Esophagus muscularis mucosa (tissue), 4 donors: Measurements from ENCODE around the gene CCDC74A. TPM values are rescaled to one million over a fixed set of nuclear protein-coding genes. Genes with fewer than 3 reads are reported as not detected.
"Not testable (repeated sequence)": the region's sequence is repeated elsewhere in the genome, so short reads cannot be mapped to it uniquely, and the experiment has no call there.

ENCODE experiments used
- DNase-seq: peaks from one replicate; pipeline ENCODE4 v3.0.0-alpha.2; 2017; ENCODE audit errors: extremely low spot score
- H3K27ac ChIP-seq, 4 donors: fragments of 200-600 bp; sonication (generic); replicated peaks in 1 of 4; 1 replicate in 3 of 4; 2 replicates in 1 of 4; pipeline ENCODE4 v1.5.1; 2016 to 2019; ENCODE audit warnings: mild to moderate bottlenecking in 1 of 4
- H3K27me3 ChIP-seq, 4 donors: fragments of 200-600 bp; sonication (generic); one replicate each; pipeline versions ENCODE4 v1.5.1 to v1.6.0; 2016 to 2019
- H3K36me3 ChIP-seq, 4 donors: fragments of 200-600 bp; sonication (generic); one replicate each; pipeline ENCODE4 v1.5.1; 2016 to 2019
- H3K4me1 ChIP-seq, 4 donors: fragments of 200-600 bp; sonication (generic); one replicate each; pipeline ENCODE4 v1.5.1; 2016 to 2019
- H3K4me3 ChIP-seq, 4 donors: fragments of 200-600 bp; sonication (generic); 1 replicate in 2 of 4; 2 replicates in 2 of 4; pipeline ENCODE4 v1.5.1; 2016 to 2019; ENCODE audit warnings: mild to moderate bottlenecking in 4 of 4, moderate library complexity in 1 of 4
- H3K9me3 ChIP-seq, 4 donors: fragments of 200-600 bp; sonication (generic); 1 replicate in 3 of 4; 2 replicates in 1 of 4; pipeline ENCODE4 v1.5.1; 2016 to 2019
- CTCF ChIP-seq, 3 experiments: fragments of 200-600 bp in 2 of 3; fragments of 450-650 bp in 1 of 3; sonication (generic) in 2 of 3; IDR thresholded peaks; one replicate each; pipeline ENCODE4 v1.5.1; 2017 to 2019; ENCODE audit warnings: antibody characterized with exemption in 3 of 3, mild to moderate bottlenecking in 2 of 3, moderate library complexity in 1 of 3
- EP300 ChIP-seq: sonication (generic); formaldehyde crosslinking; IDR thresholded peaks from one replicate; pipeline ENCODE4 v1.6.1; 2017; ENCODE audit warnings: antibody characterized with exemption
- POLR2A ChIP-seq: fragments of 450-650 bp; IDR thresholded peaks from one replicate; pipeline ENCODE4 v1.6.1; 2017; ENCODE audit warnings: antibody characterized with exemption, moderate library complexity, mild to moderate bottlenecking, low read depth
- POLR2AphosphoS5 ChIP-seq, 2 donors: sonication (generic); formaldehyde crosslinking; IDR thresholded peaks; one replicate each; pipeline ENCODE4 v1.6.1; 2017; ENCODE audit warnings: antibody characterized with exemption in 2 of 2
- WGBS: methylation state at CpG from one replicate; pipeline ENCODE4 v1.1.5; 2018; 5-methylcytosine and 5-hydroxymethylcytosine counted together
- intact Hi-C: fragments of 100-400 bp; cut with DNase I; formaldehyde crosslinking; loops from one replicate; pipeline ENCODE4 v1.15.1; 2023
- total RNA-seq, 4 donors: library from RNA; depleted of rRNA; stranded (reverse); fragments of >200 nt; gene quantifications; one replicate each; pipeline versions ENCODE4 v1.1.0 to v1.2.1, GENCODE V29; 2016

Gene CCDC74A
- total RNA-seq, 4 donors from 2014 or later: 4.2 to 8.5 (median 7.2) TPM

- intact Hi-C loops: no loop called here
- Histone ChIP-seq H3K36me3 (no peaks in the 10 kb centered on the region), H3K4me3 (no peak overlapping the region), H3K27ac (no peak overlapping the region), H3K4me1 (no peaks in the 10 kb centered on the region), H3K27me3 (peaks cover 0 to 5% (median 0%) of the 10 kb centered on the region in 4 donors), H3K9me3 (no peaks in the 10 kb centered on the region)
- TF ChIP-seq CTCF (IDR thresholded peaks at IDR 0.05): no peak
- no peak for TF ChIP-seq POLR2A
- no peak for TF ChIP-seq EP300
- TF ChIP-seq POLR2AphosphoS5 (IDR thresholded peaks at IDR 0.05): no peak
- peak; percentile 53 for DNase-seq
- WGBS: 89% methylated on average over 24 of the region's 24 CpGs
Observed at GRCh38 chr2:131542438-131543384, 15.0 kb downstream of the CCDC74A start.

GRCh38 chr2:131543385-131543891, 15.8 kb downstream of the CCDC74A start:
- no peaks in the 10 kb centered on the region for H3K9me3 ChIP-seq
- H3K4me1 ChIP-seq: no peaks in the 10 kb centered on the region
- H3K36me3 ChIP-seq: no peaks in the 10 kb centered on the region
- intact Hi-C loops: no loop called here
- peaks cover 0 to 5% (median 0%) of the 10 kb centered on the region in 4 donors for H3K27me3 ChIP-seq
- no peak overlapping the region for H3K4me3 ChIP-seq
- TF ChIP-seq POLR2A (no peak), EP300 (no peak), POLR2AphosphoS5 (IDR thresholded peaks at IDR 0.05) (no peak), CTCF (IDR thresholded peaks at IDR 0.05) (no peak)
- DNase-seq: peak; percentile 53
- 96% methylated on average over 15 of the region's 22 CpGs for WGBS
- H3K27ac ChIP-seq: no peak overlapping the region

- H3K27ac ChIP-seq, H3K27me3 ChIP-seq, H3K9me3 ChIP-seq, H3K4me1 ChIP-seq, intact Hi-C loops, H3K4me3 ChIP-seq, H3K36me3 ChIP-seq: not testable (repeated sequence)
- peak; percentile 62 for DNase-seq
- 82% methylated on average over 18 of the region's 26 CpGs for WGBS
Observed at GRCh38 chr2:131544006-131544812, 16.5 kb downstream of the CCDC74A start.

- intact Hi-C loops, H3K4me3 ChIP-seq, H3K4me1 ChIP-seq, H3K27ac ChIP-seq, H3K27me3 ChIP-seq, H3K9me3 ChIP-seq, H3K36me3 ChIP-seq, DNase-seq: not testable (repeated sequence)
- WGBS: 82% methylated on average over 3 of the region's 7 CpGs
Observed at GRCh38 chr2:131544813-131545165, 17.1 kb downstream of the CCDC74A start.

- Histone ChIP-seq H3K36me3 (no peaks in the 10 kb centered on the region), H3K4me3 (no peak overlapping the region), H3K4me1 (no peaks in the 10 kb centered on the region), H3K27ac (no peak overlapping the region), H3K9me3 (no peaks in the 10 kb centered on the region), H3K27me3 (no peaks in the 10 kb centered on the region)
- 71% methylated on average over 11 of the region's 11 CpGs for WGBS
- TF ChIP-seq POLR2A (no peak), EP300 (no peak), CTCF (IDR thresholded peaks at IDR 0.05) (no peak), POLR2AphosphoS5 (IDR thresholded peaks at IDR 0.05) (no peak)
- no peak for DNase-seq
- intact Hi-C loops: no loop called here
Observed at GRCh38 chr2:131552871-131553270, 25.2 kb downstream of the CCDC74A start.
